HEK293 (cell line): ENCODE measurements around the gene TBX6.

ENCODE experiments used
- CTCF ChIP-seq: fragments of 450-650 bp; formaldehyde crosslinking; IDR thresholded peaks from 2 replicates; pipeline ENCODE4 v1.5.1; 2016; ENCODE audit warnings: missing biosample characterization, missing genetic modification characterization
- GLIS1 ChIP-seq: fragments of 450-650 bp; formaldehyde crosslinking; IDR thresholded peaks from 2 replicates; pipeline ENCODE4 v1.5.1; 2016; ENCODE audit warnings: missing biosample characterization, missing genetic modification characterization
- KLF1 ChIP-seq: fragments of 450-650 bp; formaldehyde crosslinking; IDR thresholded peaks from 2 replicates; pipeline ENCODE4 v1.5.1; 2016; ENCODE audit warnings: missing biosample characterization, missing genetic modification characterization
- ZNF792 ChIP-seq: fragments of 450-650 bp; formaldehyde crosslinking; IDR thresholded peaks from 2 replicates; pipeline ENCODE4 v1.5.1; 2016; ENCODE audit warnings: missing biosample characterization, missing genetic modification characterization

DNA sequence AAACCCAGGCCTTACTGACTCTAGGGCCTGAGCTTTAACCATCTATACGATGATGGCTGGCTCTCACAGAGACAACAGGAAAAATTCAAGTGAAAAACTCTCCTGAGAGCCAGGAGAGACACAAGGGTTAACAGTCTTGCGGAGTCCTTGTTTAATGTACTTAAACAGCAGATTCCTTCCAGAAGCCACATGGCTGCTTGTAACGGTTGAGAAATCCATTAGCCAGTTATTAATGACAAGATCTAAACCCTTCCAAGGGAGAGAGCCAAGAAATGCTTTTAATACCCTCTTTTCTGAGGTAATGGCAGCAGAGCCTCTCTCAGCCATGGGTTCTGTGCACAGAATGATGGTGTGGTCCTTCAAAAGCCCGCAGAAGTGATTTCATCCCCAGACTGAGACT lies 31.4 kb downstream of the TBX6 start:
- TF ChIP-seq ZNF792, result no peak
- no peak for TF ChIP-seq CTCF (tag by site-specific recombination)
- TF ChIP-seq KLF1 (tag by site-specific recombination), result no peak
- no peak for TF ChIP-seq GLIS1
